Tibial artery (tissue), 4 donors: Measurements from ENCODE around the gene NAT14.

Experiments
- DNase-seq, 2 donors: peaks; one replicate each; pipeline ENCODE4 v3.0.0-alpha.2; 2019
- H3K27ac ChIP-seq, 2 donors: fragments of 200-600 bp; sonication (generic) in 1 of 2; 1 replicate in 1 of 2; 2 replicates in 1 of 2; pipeline ENCODE4 v1.5.1; 2018 to 2019; ENCODE audit warnings: mild to moderate bottlenecking in 1 of 2
- H3K27me3 ChIP-seq, 2 donors: fragments of 200-600 bp; sonication (generic) in 1 of 2; one replicate each; pipeline versions ENCODE4 v1.5.1 to v1.6.0; 2016 to 2019
- H3K36me3 ChIP-seq, 3 donors: fragments of 200-600 bp; sonication (generic) in 2 of 3; one replicate each; pipeline ENCODE4 v1.5.1; 2016 to 2019; ENCODE audit warnings: mild to moderate bottlenecking in 2 of 3
- H3K4me1 ChIP-seq, 4 donors: fragments of 200-600 bp; sonication (generic) in 2 of 4; 1 replicate in 3 of 4; 2 replicates in 1 of 4; pipeline ENCODE4 v1.5.1; 2016 to 2019
- H3K4me3 ChIP-seq, 2 donors: fragments of 200-600 bp; sonication (generic) in 1 of 2; 1 replicate in 1 of 2; 2 replicates in 1 of 2; pipeline ENCODE4 v1.5.1; 2018 to 2019; ENCODE audit warnings: mild to moderate bottlenecking in 2 of 2
- H3K9me3 ChIP-seq, 3 donors: fragments of 200-600 bp; sonication (generic) in 1 of 3; one replicate each; pipeline ENCODE4 v1.5.1; 2016 to 2019
- intact Hi-C: fragments of 100-400 bp; cut with DNase I; formaldehyde crosslinking; loops from one replicate; pipeline ENCODE4 v1.15.0; 2023; ENCODE audit warnings: low total_unique reads
- TF ChIP-seq, protein P1 (sequence below), 2 experiments: fragments of 200-600 bp in 1 of 2; fragments of 450-650 bp in 1 of 2; IDR thresholded peaks; one replicate each; pipeline ENCODE4 v1.5.1; 2017 to 2019; ENCODE audit warnings: antibody characterized with exemption in 2 of 2, mild to moderate bottlenecking in 1 of 2, moderate library complexity in 1 of 2

Gene NAT14

DNA sequence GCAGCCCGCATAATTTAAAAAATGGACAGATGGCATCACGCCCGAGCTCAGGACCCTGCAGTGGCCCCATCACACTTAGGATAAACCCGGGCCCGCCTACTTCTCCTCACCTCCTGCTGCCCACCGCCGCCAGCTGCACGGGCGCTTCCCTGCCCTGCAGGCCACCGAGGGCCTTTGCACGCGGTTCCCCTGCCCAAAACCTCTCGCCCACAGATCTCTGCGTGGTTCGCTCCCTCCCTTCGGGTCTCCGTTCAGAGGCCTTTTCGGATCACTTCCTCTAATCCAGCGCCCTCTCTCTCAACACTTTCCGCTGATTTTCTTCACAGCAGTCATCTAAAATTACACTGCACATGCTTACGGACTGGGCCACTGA is 43.7 kb upstream of the NAT14 start:
- Histone ChIP-seq H3K27me3 (peaks cover 0 to 93% of the 10 kb centered on the region in 2 donors), H3K4me1 (peaks cover 0 to 22% (median 9%) of the 10 kb centered on the region in 4 donors), H3K9me3 (no peaks in the 10 kb centered on the region), H3K4me3 (no peak overlapping the region), H3K27ac (no peak overlapping the region), H3K36me3 (no peaks in the 10 kb centered on the region)
- TF ChIP-seq, protein P1, sequence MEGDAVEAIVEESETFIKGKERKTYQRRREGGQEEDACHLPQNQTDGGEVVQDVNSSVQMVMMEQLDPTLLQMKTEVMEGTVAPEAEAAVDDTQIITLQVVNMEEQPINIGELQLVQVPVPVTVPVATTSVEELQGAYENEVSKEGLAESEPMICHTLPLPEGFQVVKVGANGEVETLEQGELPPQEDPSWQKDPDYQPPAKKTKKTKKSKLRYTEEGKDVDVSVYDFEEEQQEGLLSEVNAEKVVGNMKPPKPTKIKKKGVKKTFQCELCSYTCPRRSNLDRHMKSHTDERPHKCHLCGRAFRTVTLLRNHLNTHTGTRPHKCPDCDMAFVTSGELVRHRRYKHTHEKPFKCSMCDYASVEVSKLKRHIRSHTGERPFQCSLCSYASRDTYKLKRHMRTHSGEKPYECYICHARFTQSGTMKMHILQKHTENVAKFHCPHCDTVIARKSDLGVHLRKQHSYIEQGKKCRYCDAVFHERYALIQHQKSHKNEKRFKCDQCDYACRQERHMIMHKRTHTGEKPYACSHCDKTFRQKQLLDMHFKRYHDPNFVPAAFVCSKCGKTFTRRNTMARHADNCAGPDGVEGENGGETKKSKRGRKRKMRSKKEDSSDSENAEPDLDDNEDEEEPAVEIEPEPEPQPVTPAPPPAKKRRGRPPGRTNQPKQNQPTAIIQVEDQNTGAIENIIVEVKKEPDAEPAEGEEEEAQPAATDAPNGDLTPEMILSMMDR (IDR thresholded peaks at IDR 0.05), result no peak
- intact Hi-C loops, result no loop called here
- DNase-seq, result no peak

DNA sequence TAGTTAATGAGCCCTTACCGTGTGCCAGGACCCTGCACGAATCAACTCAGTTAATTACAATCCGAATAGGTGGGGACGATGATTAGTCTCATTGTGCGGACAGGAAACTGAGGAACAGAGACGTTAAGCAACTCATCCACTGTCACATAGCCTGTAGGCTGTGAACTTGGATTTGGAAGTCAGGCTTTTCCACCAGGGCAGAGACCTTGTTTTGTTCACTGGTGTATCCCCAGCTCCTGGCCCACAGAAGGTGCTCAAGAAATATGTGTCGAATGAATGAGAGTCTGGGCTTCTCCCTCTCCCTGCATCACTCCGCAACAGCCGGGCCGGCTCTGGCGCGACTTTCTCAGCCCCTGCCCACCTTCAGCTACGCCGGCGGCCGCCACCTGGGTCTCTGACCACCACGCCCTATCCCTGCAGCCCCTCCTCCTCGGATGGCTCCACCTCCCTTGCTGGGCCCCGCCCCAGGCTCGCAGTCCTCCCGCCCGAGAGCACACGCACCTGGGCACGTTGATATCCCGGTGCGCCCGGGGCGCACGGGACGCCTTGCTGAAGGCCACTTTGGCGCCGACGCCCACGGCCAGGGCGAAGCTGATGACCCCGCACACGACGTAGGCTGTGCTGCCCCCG is 43.2 kb upstream of the NAT14 start:
- Histone ChIP-seq H3K9me3 (no peaks in the 10 kb centered on the region), H3K27me3 (peaks cover 0 to 92% of the 10 kb centered on the region in 2 donors), H3K36me3 (no peaks in the 10 kb centered on the region), H3K4me3 (no peak overlapping the region), H3K27ac (no peak overlapping the region), H3K4me1 (peaks cover 0 to 22% (median 9%) of the 10 kb centered on the region in 4 donors)
- DNase-seq, result no peak
- intact Hi-C loops, result no loop called here
- TF ChIP-seq, protein P1 (IDR thresholded peaks at IDR 0.05), result no peak

DNA sequence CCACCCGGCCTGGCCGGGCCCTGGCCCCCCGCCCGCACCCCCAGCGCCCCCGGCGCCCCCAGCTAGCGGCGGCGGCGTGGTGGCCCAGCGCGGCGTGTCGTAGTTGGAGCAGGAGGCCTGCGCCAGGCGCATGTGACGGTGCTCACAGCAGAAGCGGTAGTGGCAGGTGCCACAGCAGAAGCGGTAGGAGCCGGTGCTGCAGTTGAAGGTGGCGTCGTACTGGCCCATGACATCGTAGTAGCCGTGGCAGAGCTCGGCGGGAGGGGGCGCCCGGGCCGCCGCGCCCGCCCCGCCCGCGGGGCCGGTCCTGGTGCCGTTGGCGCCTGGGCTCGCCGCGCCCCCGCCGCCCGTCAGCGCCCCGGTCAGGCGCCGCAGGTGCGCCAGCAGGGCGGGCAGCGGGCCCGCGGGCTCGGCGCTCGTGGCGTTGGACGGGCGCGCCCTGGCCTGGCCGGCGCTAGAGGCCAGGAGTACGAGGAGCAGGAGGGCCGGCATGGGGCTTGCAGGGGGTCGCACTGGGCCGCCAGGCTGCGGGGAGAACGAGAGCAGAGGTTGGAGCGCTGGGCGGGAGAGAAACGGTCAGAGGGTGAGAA is 42.5 kb upstream of the NAT14 start:
- no peak overlapping the region for H3K4me3 ChIP-seq
- TF ChIP-seq, protein P1 (IDR thresholded peaks at IDR 0.05), result no peak
- no peak for DNase-seq
- H3K9me3 ChIP-seq, result no peaks in the 10 kb centered on the region
- no peak overlapping the region for H3K27ac ChIP-seq
- intact Hi-C loops, result no loop called here
- peaks cover 0 to 93% of the 10 kb centered on the region in 2 donors for H3K27me3 ChIP-seq
- no peaks in the 10 kb centered on the region for H3K36me3 ChIP-seq
- H3K4me1 ChIP-seq, result peaks cover 0 to 22% (median 9%) of the 10 kb centered on the region in 4 donors

DNA sequence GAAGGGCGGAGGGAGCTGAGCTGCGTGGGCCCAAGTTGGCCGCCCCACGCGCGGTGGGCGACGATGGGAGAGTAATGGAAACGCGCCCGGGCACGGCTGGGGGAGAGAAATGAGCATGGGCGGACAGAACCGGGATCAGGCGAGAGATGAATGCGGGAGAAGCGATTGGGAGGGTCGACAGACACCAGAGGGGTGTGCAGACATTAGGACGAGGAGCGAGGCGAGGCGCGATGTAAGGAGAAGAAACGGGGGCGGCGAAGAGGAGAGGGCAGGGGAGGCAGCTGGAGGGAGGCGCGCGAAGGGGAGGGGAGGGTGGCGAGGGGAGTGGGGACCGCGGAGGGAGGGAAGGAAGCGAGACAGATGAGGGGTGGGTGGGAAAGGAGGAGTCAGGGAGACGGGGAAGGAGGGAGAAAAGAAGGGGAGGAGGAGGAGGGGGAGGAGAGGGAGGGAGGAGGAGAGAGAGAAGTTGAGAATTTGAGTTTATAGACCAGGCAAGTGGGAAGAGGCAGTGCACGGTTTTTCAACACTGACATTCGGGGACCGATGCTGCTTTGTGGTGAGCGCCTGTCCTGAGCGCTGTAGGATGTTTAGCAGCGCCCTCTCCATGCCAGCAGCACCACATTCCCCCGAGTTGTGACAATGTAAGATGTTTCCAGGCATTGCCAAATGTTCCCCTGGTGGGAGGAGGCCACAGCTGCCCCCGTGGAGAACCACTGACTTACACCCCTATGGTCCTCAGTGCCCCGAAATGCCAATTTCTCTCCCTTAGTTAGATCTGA is 41.8 kb upstream of the NAT14 start, which contains the start of gene SHISA7:
Gene SHISA7, minus strand, starts transcription at position 256 of the 779 bp plus-strand sequence. CDS start 437 bp downstream, outside the sequence.
- no peak within 1 kb of the TSS for H3K4me3 ChIP-seq
- no peak for DNase-seq
- H3K27me3 ChIP-seq, result peaks cover 0 to 86% of the 10 kb centered on the region in 2 donors

DNA sequence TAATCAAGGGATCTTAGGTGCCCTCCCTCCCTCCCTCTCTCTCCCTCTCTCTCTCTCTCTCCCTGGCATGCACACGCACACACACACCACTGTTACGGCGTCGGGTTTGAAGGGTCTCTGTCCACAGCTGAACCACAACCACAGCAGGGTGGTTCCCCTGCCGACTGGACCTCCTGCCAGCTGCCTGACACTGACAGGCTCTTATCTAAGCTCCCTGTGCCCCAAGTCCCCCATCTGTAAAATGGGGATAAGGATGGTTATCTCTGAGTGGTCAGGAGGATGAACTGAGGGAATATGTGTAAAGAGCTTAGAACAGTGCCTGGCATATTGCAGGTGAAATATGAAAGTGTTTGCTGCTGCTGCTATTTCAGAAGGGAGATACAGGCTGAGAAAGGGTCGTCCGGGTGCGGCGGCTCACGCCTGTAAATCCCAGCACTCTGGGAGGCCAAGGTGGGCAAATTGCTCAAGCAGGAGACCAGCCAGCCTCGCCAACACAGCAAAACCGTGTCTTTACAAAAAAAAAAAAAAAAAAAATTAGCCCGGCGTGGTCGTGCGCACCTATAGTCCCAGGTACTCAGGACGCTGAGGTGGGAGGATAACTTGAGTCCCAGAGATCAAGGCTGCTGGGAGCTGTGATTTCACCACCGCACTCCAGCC is 41.0 kb upstream of the NAT14 start:
- peaks cover 0 to 22% (median 9%) of the 10 kb centered on the region in 4 donors for H3K4me1 ChIP-seq
- no peak overlapping the region for H3K4me3 ChIP-seq
- TF ChIP-seq, protein P1 (IDR thresholded peaks at IDR 0.05), result no peak
- no peak for DNase-seq
- intact Hi-C loops, result no loop called here
- no peak overlapping the region for H3K27ac ChIP-seq
- peaks cover 0 to 79% of the 10 kb centered on the region in 2 donors for H3K27me3 ChIP-seq
- H3K9me3 ChIP-seq, result no peaks in the 10 kb centered on the region
- H3K36me3 ChIP-seq, result no peaks in the 10 kb centered on the region

More for the DNA sequence above, 41.8 kb upstream of the NAT14 start, which contains the start of gene SHISA7:
- TF ChIP-seq, protein P1 (IDR thresholded peaks at IDR 0.05), result no peak
- H3K4me1 ChIP-seq, result peaks cover 0 to 22% (median 9%) of the 10 kb centered on the region in 4 donors
- H3K27ac ChIP-seq, result no peak within 1 kb of the TSS
- H3K36me3 ChIP-seq, result no peaks in the 10 kb centered on the region
- intact Hi-C loops, result no loop called here
- H3K9me3 ChIP-seq, result no peaks in the 10 kb centered on the region
